Frontal cortex (tissue), 4 donors: ENCODE results near the gene TMEM181. TPM values are rescaled to one million over a fixed set of nuclear protein-coding genes. Genes with fewer than 3 reads are reported as not detected.
"Not testable (repeated sequence)": the region's sequence is repeated elsewhere in the genome, so short reads cannot be mapped to it uniquely, and the experiment has no call there.

ENCODE experiments used
- DNase-seq, 2 donors: peaks; one replicate each; pipeline ENCODE4 v3.0.0; 2012; ENCODE audit warnings: low spot score in 2 of 2
- FAIRE-seq: peaks from 2 replicates; lab custom pipeline; 2012; peaks lifted over from hg19 to GRCh38; lab: Jason Lieb, UNC
- total RNA-seq: library from RNA; depleted of rRNA; stranded (reverse); fragments of >200 nt; gene quantifications from one replicate; pipeline ENCODE4 v1.2.3, GENCODE V29; 2014
- donor health status: control.
- donor health status: control.
- donor health status: control.

The TMEM181 gene
- 64.0 TPM for total RNA-seq

GRCh38 chr6:158559895-158560835, at the start of gene TMEM181:
TMEM181 (plus strand) TSS chr6:158560091; CDS start chr6:158560225, 134 bp downstream.
- peak; percentile 88 to 91 for DNase-seq
- no peak for FAIRE-seq

GRCh38 chr6:158512809-158513208, 47.1 kb upstream of the TMEM181 start:
- no peak for FAIRE-seq
- DNase-seq, result no peak

- FAIRE-seq, result no peak
- no peak for DNase-seq
Measured at GRCh38 chr6:158514176-158514575, 45.7 kb upstream of the TMEM181 start.

GRCh38 chr6:158514991-158515390, 44.9 kb upstream of the TMEM181 start:
- FAIRE-seq (no peak), DNase-seq (no peak)

GRCh38 chr6:158516098-158516497, 43.8 kb upstream of the TMEM181 start:
- DNase-seq, result no peak
- FAIRE-seq, result no peak

- DNase-seq (no peak), FAIRE-seq (no peak)
Measured at GRCh38 chr6:158517038-158517437, 42.9 kb upstream of the TMEM181 start.

- FAIRE-seq, result no peak
- no peak for DNase-seq
Measured at GRCh38 chr6:158517581-158517980, 42.3 kb upstream of the TMEM181 start.

- DNase-seq (peak; percentile 53 to 60), FAIRE-seq (no peak)
Measured at GRCh38 chr6:158518191-158519127, 41.4 kb upstream of the TMEM181 start.

- no peak for FAIRE-seq
Measured at GRCh38 chr6:158519300-158519699, 40.6 kb upstream of the TMEM181 start.

GRCh38 chr6:158519761-158520160, 40.1 kb upstream of the TMEM181 start:
- FAIRE-seq, result no peak
- no peak for DNase-seq

More at GRCh38 chr6:158519300-158519699, 40.6 kb upstream of the TMEM181 start:
- DNase-seq, result no peak

GRCh38 chr6:158520975-158521374, 38.9 kb upstream of the TMEM181 start:
- FAIRE-seq, DNase-seq: not testable (repeated sequence)

- FAIRE-seq (no peak), DNase-seq (no peak)
Measured at GRCh38 chr6:158521759-158522158, 38.1 kb upstream of the TMEM181 start.

GRCh38 chr6:158522616-158523015, 37.3 kb upstream of the TMEM181 start:
- no peak for DNase-seq
- no peak for FAIRE-seq

- FAIRE-seq (no peak), DNase-seq (no peak)
Measured at GRCh38 chr6:158524311-158524710, 35.6 kb upstream of the TMEM181 start.

GRCh38 chr6:158527858-158528257, 32.0 kb upstream of the TMEM181 start:
- DNase-seq, FAIRE-seq: not testable (repeated sequence)

- FAIRE-seq, result no peak
Measured at GRCh38 chr6:158528826-158529225, 31.1 kb upstream of the TMEM181 start.

GRCh38 chr6:158529629-158530028, 30.3 kb upstream of the TMEM181 start:
- FAIRE-seq, result no peak

More at GRCh38 chr6:158528826-158529225, 31.1 kb upstream of the TMEM181 start:
- no peak for DNase-seq

GRCh38 chr6:158531566-158531965, 28.3 kb upstream of the TMEM181 start:
- no peak for FAIRE-seq
- no peak for DNase-seq

More at GRCh38 chr6:158529629-158530028, 30.3 kb upstream of the TMEM181 start:
- DNase-seq, result no peak

GRCh38 chr6:158531970-158532369, 27.9 kb upstream of the TMEM181 start:
- FAIRE-seq (no peak), DNase-seq (no peak)
